Natural killer cell (primary cell): Measurements from ENCODE around the gene SKI. TPM values are rescaled to one million over a fixed set of nuclear protein-coding genes. Genes with fewer than 3 reads are reported as not detected.

ENCODE experiments used
- ATAC-seq, 3 donors: fragments of 150-1000 bp in 2 of 3; fragments of 200-7000 bp in 1 of 3; cut with Tn5 transposase; 1 replicate in 1 of 3; 2 replicates in 2 of 3; pipeline ENCODE4 v1.10.0; 2021; ENCODE audit warnings: mild to moderate bottlenecking in 2 of 3, moderate library complexity in 2 of 3
- DNase-seq, 2 donors: peaks; one replicate each; pipeline versions ENCODE4 v3.0.0 to v3.0.0-alpha.2; 2013 to 2021; ENCODE audit warnings: mixed read lengths in 1 of 2
- H3K27ac ChIP-seq: one replicate; pipeline ENCODE4 v1.5.1; 2013; ENCODE audit warnings: mild to moderate bottlenecking, low read length
- H3K27me3 ChIP-seq: one replicate; pipeline ENCODE4 v1.6.1; 2013; ENCODE audit warnings: low read length; ENCODE audit not compliant: control insufficient read depth, insufficient read depth
- H3K36me3 ChIP-seq: one replicate; pipeline ENCODE4 v1.6.1; 2013; ENCODE audit warnings: low read length; ENCODE audit not compliant: control insufficient read depth, insufficient read depth
- H3K4me1 ChIP-seq: one replicate; pipeline ENCODE4 v1.6.1; 2013; ENCODE audit warnings: low read length; ENCODE audit not compliant: control insufficient read depth, insufficient read depth
- H3K4me3 ChIP-seq: one replicate; pipeline ENCODE4 v1.5.1; 2013; ENCODE audit warnings: low read length
- H3K9me3 ChIP-seq: one replicate; pipeline ENCODE4 v1.6.1; 2013; ENCODE audit warnings: low read length; ENCODE audit not compliant: control insufficient read depth, insufficient read depth
- H3K27ac Mint-ChIP-seq, 2 donors: one replicate each; pipeline ENCODE4 v1.8.0; 2022; ENCODE audit warnings: mild to moderate bottlenecking in 2 of 2, mixed read lengths in 2 of 2, moderate library complexity in 1 of 2
- H3K27me3 Mint-ChIP-seq, 2 donors: one replicate each; pipeline ENCODE4 v1.8.0; 2022; ENCODE audit warnings: low read depth in 2 of 2, mixed read lengths in 2 of 2
- H3K36me3 Mint-ChIP-seq: one replicate; pipeline ENCODE4 v1.8.0; 2022; ENCODE audit warnings: mixed read lengths
- H3K4me1 Mint-ChIP-seq, 2 donors: one replicate each; pipeline ENCODE4 v1.8.0; 2022; ENCODE audit warnings: mixed read lengths in 2 of 2
- H3K4me3 Mint-ChIP-seq: one replicate; pipeline ENCODE4 v1.8.0; 2022; ENCODE audit warnings: mild to moderate bottlenecking, moderate library complexity, mixed read lengths
- H3K9me3 Mint-ChIP-seq, 2 donors: one replicate each; pipeline ENCODE4 v1.8.0; 2022; ENCODE audit warnings: mixed read lengths in 2 of 2
- CTCF ChIP-seq: fragments of 200-600 bp; IDR thresholded peaks from one replicate; pipeline ENCODE4 v1.8.0; 2022; ENCODE audit warnings: antibody characterized with exemption
- WGBS: methylation state at CpG from one replicate; pipeline ENCODE4 v1.1.7; 2013; ENCODE audit warnings: missing lambda C conversion rate; ENCODE audit not compliant: insufficient coverage; 5-methylcytosine and 5-hydroxymethylcytosine counted together
- intact Hi-C: fragments of 100-400 bp; cut with micrococcal nuclease; formaldehyde crosslinking; loops from one replicate; pipeline ENCODE4 v1.14.2; 2022
- total RNA-seq, 4 donors: library from RNA; stranded (reverse); fragments of 120-200 nt in 1 of 4; gene quantifications; one replicate each; pipeline versions ENCODE4 v1.2.3 to v1.2.4, GENCODE V29; 2013 to 2022

Gene SKI
- total RNA-seq, 3 donors from 2014 or later (not counting 1 experiment from before 2014, with no cell fraction given), result 96.9 to 145 (median 140) TPM

GRCh38 chr1:2315674-2316450 lies 87.7 kb downstream of the SKI start:
- intact Hi-C loops, result loop anchor here (2.0 kb wide), 1 partner anchor 15 kb away; no protein-coding TSS in a partner anchor
- 66% methylated on average over 21 of the region's 21 CpGs for WGBS
- Histone ChIP-seq H3K27ac (peak overlapping the region; percentile 83), H3K4me1 (peaks cover 58% of the 10 kb centered on the region), H3K36me3 (no peaks in the 10 kb centered on the region), H3K9me3 (no peaks in the 10 kb centered on the region), H3K4me3 (peak overlapping the region; percentile 47), H3K27me3 (no peaks in the 10 kb centered on the region)
- Mint-ChIP-seq H3K9me3 (no peaks in the 10 kb centered on the region), H3K4me3 (peak overlapping the region; percentile 66), H3K4me1 (peaks cover 0 to 17% of the 10 kb centered on the region in 2 donors), H3K27ac (peak overlapping the region; percentile 69 to 83), H3K27me3 (no peaks in the 10 kb centered on the region), H3K36me3 (no peaks in the 10 kb centered on the region)
- peak in 1 of 2 donors; percentile 50 for DNase-seq
- TF ChIP-seq CTCF, result no peak
- ATAC-seq, result no peak

GRCh38 chr1:2316451-2316961 lies 88.4 kb downstream of the SKI start:
- Mint-ChIP-seq H3K27me3 (no peaks in the 10 kb centered on the region), H3K4me1 (peaks cover 0 to 17% of the 10 kb centered on the region in 2 donors), H3K27ac (no peak overlapping the region), H3K4me3 (no peak overlapping the region), H3K36me3 (no peaks in the 10 kb centered on the region), H3K9me3 (no peaks in the 10 kb centered on the region)
- WGBS, result 80% methylated on average over 16 of the region's 16 CpGs
- Histone ChIP-seq H3K4me1 (peaks cover 53% of the 10 kb centered on the region), H3K27ac (no peak overlapping the region), H3K36me3 (no peaks in the 10 kb centered on the region), H3K27me3 (no peaks in the 10 kb centered on the region), H3K9me3 (no peaks in the 10 kb centered on the region), H3K4me3 (no peak overlapping the region)
- DNase-seq (no peak), ATAC-seq (no peak)
- intact Hi-C loops, result no loop called here
- TF ChIP-seq CTCF, result no peak

GRCh38 chr1:2317230-2318065 lies 89.3 kb downstream of the SKI start:
- H3K4me3 ChIP-seq, result no peak overlapping the region
- no peaks in the 10 kb centered on the region for H3K27me3 ChIP-seq
- peaks cover 43% of the 10 kb centered on the region for H3K4me1 ChIP-seq
- H3K4me3 Mint-ChIP-seq, result peak overlapping the region; percentile 36
- H3K9me3 Mint-ChIP-seq, result no peaks in the 10 kb centered on the region
- ATAC-seq, result no peak
- 96% methylated on average over 32 of the region's 32 CpGs for WGBS
- no peak overlapping the region for H3K27ac ChIP-seq
- H3K9me3 ChIP-seq, result no peaks in the 10 kb centered on the region
- H3K27me3 Mint-ChIP-seq, result no peaks in the 10 kb centered on the region
- TF ChIP-seq CTCF, result no peak
- no peak for DNase-seq
- H3K27ac Mint-ChIP-seq, result no peak overlapping the region
- no peaks in the 10 kb centered on the region for H3K36me3 ChIP-seq
- no peaks in the 10 kb centered on the region for H3K36me3 Mint-ChIP-seq
- intact Hi-C loops, result no loop called here
- peaks cover 0 to 14% of the 10 kb centered on the region in 2 donors for H3K4me1 Mint-ChIP-seq
